ENCODE results near the gene SOX9. TPM values are rescaled to one million over a fixed set of nuclear protein-coding genes. Genes with fewer than 3 reads are reported as not detected.
"Not testable (repeated sequence)": the region's sequence is repeated elsewhere in the genome, so short reads cannot be mapped to it uniquely, and the experiment has no call there.

SOX9 gene
- total and polyA plus RNA-seq, 7 donors, result 0.28 to 22.7 (median 5.0) TPM; not detected in 1

DNA sequence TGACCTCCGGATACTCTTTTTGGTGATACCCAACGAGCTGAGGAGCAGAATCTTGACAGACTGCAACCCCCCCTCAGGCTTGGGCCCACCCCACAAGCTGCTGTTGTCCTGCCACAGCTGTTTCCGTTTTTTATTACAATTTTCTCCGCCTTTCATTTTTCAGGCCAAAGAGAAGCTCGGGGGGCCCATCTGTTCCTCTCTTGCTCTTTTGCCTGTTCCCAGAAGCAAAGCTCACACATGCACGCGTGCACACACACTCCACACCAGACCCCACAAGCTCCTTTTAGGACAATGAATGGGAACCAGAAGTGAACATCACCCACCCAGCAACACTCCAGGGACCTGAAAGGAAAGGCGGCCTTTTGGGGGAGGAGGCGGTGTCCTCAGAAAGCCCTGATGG lies 16.3 kb downstream of the SOX9 start:
- no peaks in the 10 kb centered on the region for H3K27me3 ChIP-seq
- intact Hi-C loops (cut with DNase I), result no loop called here
- peaks cover 0 to 6% (median 0%) of the 10 kb centered on the region in 4 donors for H3K4me1 ChIP-seq
- peaks cover 0 to 3% (median 0%) of the 10 kb centered on the region in 4 donors for H3K9me3 ChIP-seq
- WGBS, 2 donors, result 84 to 93% methylated on average over 9 of the region's 9 CpGs
- no peaks in the 10 kb centered on the region for H3K36me3 ChIP-seq
- H3K27ac ChIP-seq, result no peak overlapping the region
- TF ChIP-seq EP300 (IDR thresholded peaks at IDR 0.05) (no peak), POLR2AphosphoS5 (IDR thresholded peaks at IDR 0.05) (no peak), POLR2A (IDR thresholded peaks at IDR 0.05) (no peak)
- TF ChIP-seq, protein P1, sequence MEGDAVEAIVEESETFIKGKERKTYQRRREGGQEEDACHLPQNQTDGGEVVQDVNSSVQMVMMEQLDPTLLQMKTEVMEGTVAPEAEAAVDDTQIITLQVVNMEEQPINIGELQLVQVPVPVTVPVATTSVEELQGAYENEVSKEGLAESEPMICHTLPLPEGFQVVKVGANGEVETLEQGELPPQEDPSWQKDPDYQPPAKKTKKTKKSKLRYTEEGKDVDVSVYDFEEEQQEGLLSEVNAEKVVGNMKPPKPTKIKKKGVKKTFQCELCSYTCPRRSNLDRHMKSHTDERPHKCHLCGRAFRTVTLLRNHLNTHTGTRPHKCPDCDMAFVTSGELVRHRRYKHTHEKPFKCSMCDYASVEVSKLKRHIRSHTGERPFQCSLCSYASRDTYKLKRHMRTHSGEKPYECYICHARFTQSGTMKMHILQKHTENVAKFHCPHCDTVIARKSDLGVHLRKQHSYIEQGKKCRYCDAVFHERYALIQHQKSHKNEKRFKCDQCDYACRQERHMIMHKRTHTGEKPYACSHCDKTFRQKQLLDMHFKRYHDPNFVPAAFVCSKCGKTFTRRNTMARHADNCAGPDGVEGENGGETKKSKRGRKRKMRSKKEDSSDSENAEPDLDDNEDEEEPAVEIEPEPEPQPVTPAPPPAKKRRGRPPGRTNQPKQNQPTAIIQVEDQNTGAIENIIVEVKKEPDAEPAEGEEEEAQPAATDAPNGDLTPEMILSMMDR (IDR thresholded peaks at IDR 0.05), result no peak
- no peak overlapping the region for H3K4me3 ChIP-seq
- DNase-seq, result no peak

DNA sequence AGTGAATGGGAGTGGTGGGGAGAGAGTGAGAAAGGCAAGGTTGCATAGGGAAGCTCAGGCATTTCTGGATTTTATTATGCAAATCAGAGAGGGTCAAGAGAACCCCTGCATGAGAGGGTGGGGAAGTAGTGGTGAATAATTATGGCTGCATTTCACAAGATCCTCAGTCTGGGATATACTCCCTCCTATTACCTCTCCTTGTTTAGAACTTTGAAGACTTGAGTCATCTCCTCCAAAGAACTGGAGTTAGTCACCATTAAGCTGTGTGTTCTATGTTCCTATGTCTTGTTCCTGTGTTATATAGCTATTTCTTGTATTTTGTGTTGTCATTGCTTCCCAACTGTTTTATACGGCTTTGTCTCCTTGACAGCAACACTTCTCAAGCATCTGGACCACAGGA lies 18.4 kb downstream of the SOX9 start:
- no peaks in the 10 kb centered on the region for H3K27me3 ChIP-seq
- DNase-seq, result no peak
- H3K36me3 ChIP-seq, result no peaks in the 10 kb centered on the region
- intact Hi-C loops (cut with DNase I), result no loop called here
- 87 to 96% methylated on average over 1 of the region's 1 CpG for WGBS, 2 donors
- no peaks in the 10 kb centered on the region for H3K9me3 ChIP-seq
- H3K4me1 ChIP-seq, result peaks cover 0 to 6% (median 0%) of the 10 kb centered on the region in 4 donors
- H3K27ac ChIP-seq, result no peak overlapping the region
- TF ChIP-seq, protein P1 (IDR thresholded peaks at IDR 0.05), result no peak
- TF ChIP-seq POLR2AphosphoS5 (IDR thresholded peaks at IDR 0.05), result no peak
- no peak for TF ChIP-seq POLR2A (IDR thresholded peaks at IDR 0.05)
- no peak for TF ChIP-seq EP300 (IDR thresholded peaks at IDR 0.05)
- no peak overlapping the region for H3K4me3 ChIP-seq

DNA sequence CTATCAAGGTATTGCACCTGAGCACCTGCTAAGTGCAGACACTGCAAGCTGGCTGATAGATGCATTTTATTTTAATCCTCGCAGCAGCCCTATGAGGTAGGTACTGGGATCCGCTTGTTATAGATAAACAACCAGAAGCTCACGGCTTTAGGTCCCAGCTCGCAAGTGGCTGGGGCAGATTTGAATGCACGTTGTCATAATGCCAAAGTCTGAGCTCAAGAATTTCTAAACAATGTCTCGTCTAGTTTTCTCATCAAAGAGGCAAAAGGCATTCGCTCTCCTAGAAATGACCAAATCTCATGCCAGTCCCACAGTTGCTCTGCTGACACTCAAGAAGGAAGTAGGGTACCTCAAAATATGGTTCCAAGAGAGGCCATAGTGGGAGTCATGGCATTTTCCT lies 20.5 kb downstream of the SOX9 start:
- WGBS, 2 donors, result 85 to 88% methylated on average over 7 of the region's 7 CpGs
- no peak for TF ChIP-seq EP300 (IDR thresholded peaks at IDR 0.05)
- TF ChIP-seq, protein P1 (IDR thresholded peaks at IDR 0.05), result no peak
- TF ChIP-seq POLR2A (IDR thresholded peaks at IDR 0.05), result no peak
- TF ChIP-seq POLR2AphosphoS5 (IDR thresholded peaks at IDR 0.05), result no peak
- no peaks in the 10 kb centered on the region for H3K27me3 ChIP-seq
- H3K4me1 ChIP-seq, result no peaks in the 10 kb centered on the region
- H3K27ac ChIP-seq, result no peak overlapping the region
- intact Hi-C loops (cut with DNase I), result loop anchor here (10.0 kb wide), 1 partner anchor 63 kb away; no protein-coding TSS in a partner anchor
- H3K4me3 ChIP-seq, result no peak overlapping the region
- DNase-seq, result no peak
- no peaks in the 10 kb centered on the region for H3K36me3 ChIP-seq
- no peaks in the 10 kb centered on the region for H3K9me3 ChIP-seq

DNA sequence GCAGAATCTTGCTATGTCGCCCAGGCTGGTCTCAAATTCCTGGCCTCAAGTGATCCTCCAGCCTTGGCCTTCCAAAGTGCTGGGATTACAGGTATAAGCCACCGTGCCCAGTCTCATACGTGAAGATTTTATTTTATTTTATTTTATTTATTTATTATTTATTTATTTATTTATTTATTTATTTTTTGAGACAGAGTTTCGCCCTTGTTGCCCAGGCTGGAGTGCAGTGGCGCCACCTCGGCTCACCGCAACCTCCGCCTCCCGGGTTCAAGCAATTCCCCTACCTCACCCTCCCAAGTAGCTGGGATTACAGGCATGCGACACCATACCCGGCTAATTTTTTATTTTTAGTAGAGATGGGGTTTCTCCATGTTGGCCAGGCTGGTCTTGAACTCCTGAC lies 21.3 kb downstream of the SOX9 start:
- not testable (repeated sequence) for DNase-seq, H3K36me3 ChIP-seq, H3K4me1 ChIP-seq, H3K27ac ChIP-seq, H3K27me3 ChIP-seq, H3K4me3 ChIP-seq, H3K9me3 ChIP-seq
- 96 to 97% methylated on average over 11 of the region's 11 CpGs for whole genome bisulfite sequencing, 2 donors
- intact Hi-C loops (cut with DNase I), result loop anchor here (10.0 kb wide), 1 partner anchor 63 kb away; no protein-coding TSS in a partner anchor

DNA sequence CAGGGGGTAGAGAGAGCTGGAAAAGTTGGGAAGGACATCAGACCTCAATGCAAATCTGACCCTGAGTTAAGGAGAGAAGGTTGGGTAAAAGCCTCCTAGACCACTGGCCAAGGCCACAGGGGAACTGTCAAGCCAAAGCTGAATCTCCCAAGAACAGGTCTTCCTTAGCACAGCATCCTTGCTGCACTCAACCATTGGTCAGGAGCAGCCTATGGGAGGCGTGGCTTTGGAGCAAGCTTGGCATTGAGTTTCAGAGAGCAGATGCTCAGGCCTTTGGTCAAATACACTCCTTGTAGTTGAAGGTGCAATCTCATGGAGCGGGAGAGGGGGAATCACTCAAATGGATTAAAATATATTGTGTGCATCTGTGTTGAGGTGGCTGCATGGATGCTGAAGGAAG lies 21.8 kb downstream of the SOX9 start:
- TF ChIP-seq POLR2AphosphoS5 (IDR thresholded peaks at IDR 0.05) (no peak), EP300 (IDR thresholded peaks at IDR 0.05) (no peak), POLR2A (IDR thresholded peaks at IDR 0.05) (no peak)
- TF ChIP-seq, protein P1 (IDR thresholded peaks at IDR 0.05), result no peak
- no peaks in the 10 kb centered on the region for H3K36me3 ChIP-seq
- H3K4me3 ChIP-seq, result no peak overlapping the region
- no peaks in the 10 kb centered on the region for H3K4me1 ChIP-seq
- WGBS, 2 donors, result 88 to 90% methylated on average over 2 of the region's 2 CpGs
- DNase-seq, result no peak
- no peaks in the 10 kb centered on the region for H3K27me3 ChIP-seq
- no peak overlapping the region for H3K27ac ChIP-seq
- no peaks in the 10 kb centered on the region for H3K9me3 ChIP-seq
- intact Hi-C loops (cut with DNase I), result loop anchor here (10.0 kb wide), 1 partner anchor 62 kb away; no protein-coding TSS in a partner anchor

Data from sigmoid colon (tissue), 7 donors.